GM20000 (cell line): ENCODE measurements around the gene RER1.

Experiments used
- DNase-seq: peaks from one replicate; pipeline ENCODE4 v3.0.0; 2012; ENCODE audit warnings: low spot score
- TF ChIP-seq, protein P1 (sequence below): IDR thresholded peaks from 2 replicates; pipeline ENCODE4 v1.5.1; 2012; ENCODE audit warnings: mild to moderate bottlenecking, control low read depth; ENCODE audit errors: extremely low read depth, missing control alignments

The RER1 gene

DNA sequence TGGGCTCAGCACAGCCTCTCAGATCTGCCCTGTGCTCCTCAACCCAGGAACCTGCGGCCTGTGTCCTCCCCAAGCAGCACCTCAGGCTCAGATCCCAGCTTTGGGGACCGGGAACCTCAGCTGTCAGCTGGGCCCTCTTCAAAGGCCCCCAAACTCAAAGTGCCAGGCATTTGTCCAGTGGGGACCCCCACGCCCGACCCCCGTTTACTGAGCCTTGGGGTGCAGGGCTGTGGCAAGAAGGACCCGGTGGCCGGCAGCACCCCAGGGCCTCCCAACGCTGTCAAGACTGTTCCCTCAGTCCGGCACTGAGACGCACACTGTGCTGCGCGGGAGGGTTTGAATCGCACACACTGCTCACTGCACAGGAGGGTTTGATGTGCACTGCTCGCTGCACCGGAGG lies 35.2 kb upstream of the RER1 start:
- TF ChIP-seq, protein P1, sequence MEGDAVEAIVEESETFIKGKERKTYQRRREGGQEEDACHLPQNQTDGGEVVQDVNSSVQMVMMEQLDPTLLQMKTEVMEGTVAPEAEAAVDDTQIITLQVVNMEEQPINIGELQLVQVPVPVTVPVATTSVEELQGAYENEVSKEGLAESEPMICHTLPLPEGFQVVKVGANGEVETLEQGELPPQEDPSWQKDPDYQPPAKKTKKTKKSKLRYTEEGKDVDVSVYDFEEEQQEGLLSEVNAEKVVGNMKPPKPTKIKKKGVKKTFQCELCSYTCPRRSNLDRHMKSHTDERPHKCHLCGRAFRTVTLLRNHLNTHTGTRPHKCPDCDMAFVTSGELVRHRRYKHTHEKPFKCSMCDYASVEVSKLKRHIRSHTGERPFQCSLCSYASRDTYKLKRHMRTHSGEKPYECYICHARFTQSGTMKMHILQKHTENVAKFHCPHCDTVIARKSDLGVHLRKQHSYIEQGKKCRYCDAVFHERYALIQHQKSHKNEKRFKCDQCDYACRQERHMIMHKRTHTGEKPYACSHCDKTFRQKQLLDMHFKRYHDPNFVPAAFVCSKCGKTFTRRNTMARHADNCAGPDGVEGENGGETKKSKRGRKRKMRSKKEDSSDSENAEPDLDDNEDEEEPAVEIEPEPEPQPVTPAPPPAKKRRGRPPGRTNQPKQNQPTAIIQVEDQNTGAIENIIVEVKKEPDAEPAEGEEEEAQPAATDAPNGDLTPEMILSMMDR: no peak
- no peak for DNase-seq

DNA sequence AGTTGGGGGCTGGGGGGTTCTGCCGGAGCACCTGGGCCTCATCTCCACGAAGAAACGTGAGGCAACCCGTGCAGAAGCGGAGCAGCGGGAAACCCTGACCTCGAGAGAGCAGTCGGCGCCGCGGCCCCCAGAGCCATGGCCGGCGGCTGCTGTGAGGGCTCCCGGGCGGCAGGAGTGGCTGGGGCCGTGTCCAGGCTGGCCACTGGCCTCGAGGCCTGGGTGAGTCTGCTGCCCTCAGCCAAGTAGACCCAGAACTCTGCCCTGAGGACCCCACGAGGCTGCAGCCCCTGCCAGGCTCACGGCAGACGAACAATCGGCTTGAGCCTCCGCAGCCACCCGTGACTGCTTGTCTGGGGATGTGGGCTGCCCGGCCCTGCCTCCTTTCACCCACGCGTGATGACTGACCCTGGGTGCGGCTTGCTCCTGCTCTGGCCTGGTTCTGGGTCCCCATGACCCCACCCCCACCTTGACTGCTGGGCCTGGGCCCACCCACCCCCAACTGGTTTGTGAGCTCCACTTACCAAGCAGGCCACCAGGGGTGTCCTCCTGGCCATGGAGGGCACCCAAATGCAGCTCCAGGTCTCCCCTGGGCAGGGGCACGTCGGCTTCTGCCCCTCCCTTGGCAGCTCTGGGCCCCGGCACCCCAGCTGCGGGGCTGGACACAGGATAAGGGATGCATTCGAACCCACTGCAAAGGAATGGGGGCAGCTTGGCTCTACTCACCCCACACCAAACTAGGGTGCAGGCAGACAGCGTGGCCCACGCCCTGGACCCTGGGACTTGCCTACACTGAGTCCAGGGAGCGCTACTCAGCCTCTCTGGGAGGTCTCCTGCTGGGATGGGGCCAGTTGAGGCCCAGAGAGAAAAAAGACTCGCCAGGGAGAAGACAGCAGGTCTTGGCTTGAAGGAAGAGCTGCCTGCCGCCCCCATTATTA lies 34.5 kb upstream of the RER1 start:
- TF ChIP-seq, protein P1: no peak
- no peak for DNase-seq

DNA sequence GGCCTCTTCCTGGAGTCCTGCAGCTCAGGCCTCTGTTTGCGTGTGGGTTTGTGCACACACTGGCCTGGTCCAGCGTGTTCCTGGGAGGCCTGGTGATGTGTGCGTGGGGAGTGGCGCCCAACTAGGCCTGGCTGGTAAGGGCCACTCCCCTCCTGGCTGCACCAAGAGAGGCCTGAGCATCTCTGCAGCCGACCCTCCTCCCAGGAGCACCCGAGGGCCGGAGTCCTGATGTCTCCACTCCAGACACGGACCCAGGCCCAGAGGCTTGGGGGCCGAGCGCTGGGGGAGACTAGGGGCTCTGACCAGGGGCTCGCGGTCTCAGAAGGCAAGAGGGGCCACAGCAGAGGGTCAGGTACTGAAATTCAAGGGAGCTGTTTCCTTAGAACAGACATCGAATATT lies 33.6 kb upstream of the RER1 start:
- TF ChIP-seq, protein P1: no peak
- DNase-seq: no peak

DNA sequence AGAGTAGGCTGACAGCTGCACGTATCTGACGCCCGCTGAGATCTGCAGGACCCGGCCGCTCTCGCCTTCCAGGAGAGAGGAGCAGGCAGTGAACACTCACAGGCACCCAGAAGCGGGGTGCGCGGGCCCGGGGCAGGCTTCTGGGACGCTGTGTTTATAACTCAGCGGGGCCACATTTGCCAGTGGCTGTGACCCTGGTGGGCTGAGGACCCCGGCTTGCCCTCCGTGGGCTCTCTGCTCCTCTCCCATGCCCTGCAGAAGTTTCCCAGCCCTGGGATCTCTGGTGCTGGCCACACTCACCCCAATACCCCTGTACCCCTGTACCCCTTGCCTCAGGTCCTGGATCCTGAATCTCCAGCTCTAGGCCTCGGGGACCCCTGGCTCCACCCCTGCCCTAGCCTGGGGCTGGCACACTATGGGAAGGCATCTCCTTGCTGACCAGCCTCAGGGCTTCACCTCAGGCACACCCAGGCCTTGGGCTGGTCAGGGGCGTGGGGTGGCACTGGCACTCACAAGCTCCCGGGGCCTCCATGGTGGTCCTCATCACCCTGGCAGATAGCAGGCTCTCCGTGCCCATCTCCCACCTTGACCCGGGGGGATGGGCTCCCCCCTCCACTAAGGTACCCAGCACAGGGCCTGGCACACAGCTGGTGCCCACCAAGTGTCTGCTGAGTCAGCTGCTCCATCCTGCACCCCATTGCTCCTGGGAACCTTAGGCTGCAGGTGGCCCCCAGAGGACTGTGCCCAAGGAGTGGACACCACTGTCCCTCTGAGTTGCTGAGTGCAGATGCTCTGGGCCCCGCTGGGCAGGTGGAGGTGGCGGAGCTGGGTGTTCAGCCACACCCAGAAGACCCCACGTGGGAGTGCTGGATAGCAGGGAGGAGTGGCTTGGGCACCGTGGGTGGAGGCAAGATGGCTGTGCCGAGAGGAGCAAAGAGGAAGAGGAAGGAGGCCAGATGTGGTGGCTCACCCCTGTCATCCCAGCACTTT lies 32.7 kb upstream of the RER1 start:
- TF ChIP-seq, protein P1: no peak
- DNase-seq: no peak

DNA sequence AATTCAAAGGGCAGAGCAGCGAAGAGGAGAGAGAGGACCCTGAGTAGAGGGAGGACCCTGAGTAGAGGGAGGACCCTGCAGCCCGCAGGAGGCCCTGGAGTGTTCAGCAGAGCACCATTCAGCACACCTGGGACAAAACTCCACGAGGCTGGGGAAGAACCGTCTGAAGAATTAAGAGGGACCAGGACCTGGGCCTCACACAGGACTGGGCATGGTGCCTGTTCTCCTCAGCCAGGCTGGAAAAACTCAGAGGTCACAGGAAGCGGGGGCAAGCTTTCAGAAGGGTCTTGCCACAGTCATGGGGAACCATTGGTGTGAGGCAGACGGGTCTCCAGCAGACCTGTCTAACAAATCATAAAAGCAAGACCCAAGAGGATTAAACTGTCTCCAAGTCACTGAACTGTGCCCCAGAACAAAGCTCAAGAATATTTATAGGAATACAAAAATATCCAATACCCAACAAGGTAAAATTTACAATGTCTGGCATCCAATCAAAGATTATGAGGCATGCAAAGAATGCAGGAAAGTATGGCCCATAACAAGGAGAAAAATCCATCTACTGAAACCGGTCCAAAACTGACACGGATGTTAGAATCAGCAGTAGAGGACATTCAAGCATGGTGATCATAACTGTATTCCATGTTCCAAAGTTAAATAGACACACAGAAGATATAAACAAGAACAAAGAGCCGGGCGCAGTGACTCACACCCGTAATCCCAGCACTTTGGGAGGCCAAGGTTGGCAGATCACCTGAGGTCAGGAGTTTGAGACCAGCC lies 30.9 kb upstream of the RER1 start:
- DNase-seq: no peak
- TF ChIP-seq, protein P1: no peak

DNA sequence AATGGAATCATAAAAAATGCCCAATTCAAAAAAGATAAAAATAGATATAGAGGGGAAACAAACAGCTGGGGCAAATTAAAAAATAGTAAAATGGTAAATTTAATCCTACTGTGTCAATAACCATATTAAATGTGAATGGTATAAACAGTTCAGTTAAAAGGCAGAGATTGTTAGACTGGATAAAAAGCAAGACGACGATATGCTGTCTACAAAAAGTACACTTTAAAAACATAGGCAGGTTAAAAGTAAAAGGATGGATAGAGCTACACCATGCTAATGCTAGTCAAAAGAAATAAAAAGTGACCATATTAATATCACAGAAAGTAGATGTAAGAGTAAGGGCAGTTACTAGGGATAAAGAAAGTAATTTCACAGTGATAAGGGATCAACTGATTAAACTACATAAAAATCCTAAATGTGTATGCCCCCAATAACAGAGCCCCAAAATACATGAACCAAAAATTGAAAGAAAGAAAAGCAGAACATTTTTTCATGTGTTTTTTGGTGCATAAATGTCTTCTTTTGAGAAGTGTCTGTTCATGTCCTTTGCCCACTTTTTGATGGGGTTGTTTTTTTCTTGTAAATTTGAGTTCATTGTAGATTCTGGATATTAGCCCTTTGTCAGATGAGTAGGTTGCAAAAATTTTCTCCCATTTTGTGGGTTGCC lies 27.7 kb upstream of the RER1 start:
- TF ChIP-seq, protein P1: no peak
- DNase-seq: no peak
